Dedifferentiated amniotic fluid mesenchymal stem cell (primary cell): ENCODE results near the gene TTC9C.
"Not testable (repeated sequence)": the region's sequence is repeated elsewhere in the genome, so short reads cannot be mapped to it uniquely, and the experiment has no call there.

Experiments used
- DNase-seq: peaks from one replicate; pipeline ENCODE4 v3.0.0-alpha.2; 2016; ENCODE audit errors: extremely low spot score

Gene TTC9C

GRCh38 chr11:62728171-62728988 is at the start of gene TTC9C:
TSS of gene TTC9C (plus strand) at chr11:62728486. CDS start at chr11:62728849, 363 bp downstream.
- DNase-seq = peak; percentile 85

- peak; percentile 86 for DNase-seq
Observed at GRCh38 chr11:62678770-62679696, 49.3 kb upstream of the TTC9C start, which contains the start of gene UBXN1. TSS of gene UBXN1 (minus strand) at chr11:62679073. CDS start at chr11:62678923, 150 bp downstream.

GRCh38 chr11:62680825-62681240 is 47.5 kb upstream of the TTC9C start:
- DNase-seq = peak; percentile 70

- no peak for DNase-seq
Observed at GRCh38 chr11:62682518-62682917, 45.8 kb upstream of the TTC9C start.

GRCh38 chr11:62687508-62688396 is 40.5 kb upstream of the TTC9C start:
- DNase-seq = no peak

GRCh38 chr11:62688491-62688890 is 39.8 kb upstream of the TTC9C start:
- no peak for DNase-seq

- DNase-seq = peak; percentile 96
Observed at GRCh38 chr11:62689421-62690183, 38.7 kb upstream of the TTC9C start, which contains the start of gene LRRN4CL. TSS of gene LRRN4CL (minus strand) at chr11:62689530. CDS start at chr11:62688508, 1,022 bp downstream.

- DNase-seq = not testable (repeated sequence)
Observed at GRCh38 chr11:62693624-62694023, 34.7 kb upstream of the TTC9C start.

GRCh38 chr11:62694455-62695167 is 33.7 kb upstream of the TTC9C start:
- DNase-seq = peak; percentile 76

GRCh38 chr11:62702246-62702645 is 26.0 kb upstream of the TTC9C start:
- no peak for DNase-seq

GRCh38 chr11:62703921-62704320 is 24.4 kb upstream of the TTC9C start:
- DNase-seq = not testable (repeated sequence)

- no peak for DNase-seq
Observed at GRCh38 chr11:62705413-62705812, 22.9 kb upstream of the TTC9C start.

- DNase-seq = peak; percentile 89
Observed at GRCh38 chr11:62705880-62706849, 22.1 kb upstream of the TTC9C start.

GRCh38 chr11:62706850-62707247 is 21.4 kb upstream of the TTC9C start:
- no peak for DNase-seq

GRCh38 chr11:62707277-62707861 is 20.9 kb upstream of the TTC9C start, which contains the start of the genes BSCL2 and GNG3:
TSS of gene BSCL2 (minus strand) at chr11:62707424. CDS start at chr11:62707195, 229 bp downstream.
TSS of gene GNG3 (plus strand) at chr11:62707676. CDS start at chr11:62708296, 620 bp downstream.
- no peak for DNase-seq

- no peak for DNase-seq
Observed at GRCh38 chr11:62708392-62708791, 19.9 kb upstream of the TTC9C start.

GRCh38 chr11:62708793-62709192 is 19.5 kb upstream of the TTC9C start:
- no peak for DNase-seq
